CD4-positive, alpha-beta T cell treated with Interferon gamma for 1 hour (primary cell): ENCODE measurements around the gene MAP1S.

Experiments used
- DNase-seq: peaks from one replicate; pipeline ENCODE4 v3.0.0-alpha.2; 2020

The MAP1S gene

DNA sequence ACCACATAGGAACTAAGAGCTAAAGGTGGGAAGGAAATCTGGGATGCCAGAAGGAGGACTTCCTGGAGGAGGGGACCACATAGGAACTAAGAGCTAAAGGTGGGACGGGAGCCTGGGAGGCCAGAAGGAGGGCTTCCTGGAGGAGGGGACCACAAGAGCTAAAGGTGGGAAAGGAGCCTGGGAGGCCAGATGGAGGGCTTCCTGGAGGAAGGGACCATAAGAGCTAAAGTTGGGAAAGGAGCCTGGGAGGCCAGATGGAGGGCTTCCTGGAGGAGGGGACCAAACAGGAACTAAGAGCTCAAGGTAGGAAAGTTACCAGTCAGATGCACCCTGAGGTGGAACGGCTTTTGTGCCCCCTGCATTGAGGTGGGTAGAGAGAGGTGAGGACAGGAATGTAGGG, 22.2 kb downstream of the MAP1S start:
- no peak for DNase-seq

DNA sequence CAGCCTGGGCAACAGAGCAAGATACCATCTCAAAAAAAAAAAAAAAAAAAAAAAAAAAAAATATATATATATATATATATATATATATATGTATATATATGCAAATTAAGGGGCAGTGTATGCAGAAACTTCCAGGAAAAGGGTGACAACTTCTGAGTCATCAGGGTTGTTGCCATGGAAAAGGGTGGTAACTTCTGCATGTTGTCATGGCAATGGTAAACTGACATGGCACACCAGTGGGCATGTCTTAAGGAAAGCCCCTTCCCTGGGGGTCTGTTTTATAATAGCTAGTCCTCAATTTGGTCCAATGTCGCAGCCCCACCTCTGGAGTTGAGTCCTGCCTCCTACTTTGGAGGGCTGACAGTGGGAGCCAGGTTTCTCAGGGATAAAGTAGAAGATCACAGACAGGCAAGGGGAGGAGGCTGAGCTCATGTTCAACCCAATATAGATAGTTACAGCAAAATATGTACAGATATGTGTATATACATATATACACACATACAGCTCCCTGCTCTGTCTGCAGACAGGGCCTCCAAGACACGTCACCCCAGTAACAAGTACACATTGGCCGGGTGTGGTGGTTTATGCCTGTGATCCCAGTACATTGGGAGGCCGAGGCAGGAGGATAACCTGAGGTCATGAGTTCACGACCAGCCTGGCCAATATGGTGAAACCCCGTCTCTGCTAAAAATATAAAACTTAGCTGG, 24.7 kb downstream of the MAP1S start:
- peak; percentile 52 for DNase-seq

DNA sequence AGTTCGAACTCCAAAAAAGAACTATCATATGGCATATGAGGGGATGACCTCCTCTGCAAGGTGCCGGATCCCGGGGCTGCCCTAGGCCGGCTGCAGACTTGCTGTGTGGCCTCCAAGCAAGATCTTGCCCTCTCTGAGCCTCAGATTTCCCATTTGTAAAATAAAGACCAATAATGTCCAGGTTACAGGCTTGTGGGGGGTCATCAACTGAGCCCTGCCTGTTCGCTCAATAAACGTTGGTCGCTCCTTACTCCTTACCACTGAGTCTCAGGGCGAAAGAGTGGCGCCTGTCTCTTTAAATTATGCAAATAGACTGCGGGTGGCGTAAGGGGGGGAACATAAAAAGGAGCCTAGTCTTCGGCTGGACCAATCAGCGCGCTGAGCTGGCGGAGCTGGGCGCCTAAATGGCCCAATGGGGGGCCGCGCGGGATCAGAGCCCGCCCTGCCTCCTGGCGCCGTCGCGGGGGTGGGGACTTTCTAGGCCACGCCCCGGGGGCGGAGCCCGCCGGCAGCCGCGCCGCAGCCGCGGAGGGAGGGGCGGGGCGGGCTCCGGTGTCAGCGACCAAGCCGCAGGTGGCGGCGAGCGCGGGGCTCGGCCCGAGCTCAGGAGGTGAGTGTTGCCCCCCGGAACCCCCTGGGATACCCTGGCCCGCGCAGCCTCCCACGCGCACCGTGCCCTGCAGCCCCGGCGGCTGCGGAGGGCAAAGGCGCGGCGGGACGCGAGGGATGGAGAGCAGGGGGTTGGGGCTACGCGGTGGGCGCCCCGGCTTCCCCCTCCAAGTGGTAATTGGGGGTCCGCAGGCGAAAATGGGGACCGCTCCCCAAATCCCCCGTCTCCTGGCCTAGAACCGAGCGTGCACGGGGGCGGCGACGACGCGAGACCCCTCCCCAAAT, 28.2 kb downstream of the MAP1S start:
- peak; percentile 96 for DNase-seq

DNA sequence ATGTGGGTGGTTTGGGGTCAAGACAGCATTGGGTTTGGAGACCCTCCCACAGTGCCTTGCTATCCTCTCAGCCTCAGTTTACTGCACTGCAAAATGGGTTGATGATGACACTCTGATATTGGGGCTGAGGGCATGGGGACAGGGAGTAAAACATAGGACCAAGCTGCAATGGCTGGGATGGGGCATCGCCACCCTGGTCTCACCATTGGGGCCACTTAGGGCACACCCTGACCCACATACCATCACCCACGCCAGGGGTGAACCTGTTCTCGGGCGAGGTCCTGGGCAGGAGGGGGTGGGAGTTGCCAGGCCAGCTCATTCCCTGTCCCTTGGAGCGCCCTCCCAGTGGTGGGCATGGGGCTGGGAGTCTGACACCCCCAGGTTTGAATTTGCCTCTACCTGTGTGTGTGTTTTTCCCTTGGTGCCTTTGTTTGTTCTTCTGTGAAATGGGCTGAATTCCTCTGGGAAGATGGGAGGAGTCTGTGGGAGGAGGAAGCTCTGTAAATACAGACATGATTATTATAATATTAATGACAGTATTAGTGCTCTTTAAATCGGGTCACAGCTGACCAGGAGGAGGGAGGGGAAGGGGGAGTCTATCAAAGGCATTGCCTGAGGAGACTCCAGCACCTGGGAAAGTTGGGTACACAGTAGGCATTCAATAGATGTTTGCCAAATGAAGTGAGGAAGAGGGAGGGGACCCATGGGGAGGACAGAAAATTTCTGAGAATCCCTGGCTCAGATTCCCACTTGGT, 29.8 kb downstream of the MAP1S start:
- no peak for DNase-seq

DNA sequence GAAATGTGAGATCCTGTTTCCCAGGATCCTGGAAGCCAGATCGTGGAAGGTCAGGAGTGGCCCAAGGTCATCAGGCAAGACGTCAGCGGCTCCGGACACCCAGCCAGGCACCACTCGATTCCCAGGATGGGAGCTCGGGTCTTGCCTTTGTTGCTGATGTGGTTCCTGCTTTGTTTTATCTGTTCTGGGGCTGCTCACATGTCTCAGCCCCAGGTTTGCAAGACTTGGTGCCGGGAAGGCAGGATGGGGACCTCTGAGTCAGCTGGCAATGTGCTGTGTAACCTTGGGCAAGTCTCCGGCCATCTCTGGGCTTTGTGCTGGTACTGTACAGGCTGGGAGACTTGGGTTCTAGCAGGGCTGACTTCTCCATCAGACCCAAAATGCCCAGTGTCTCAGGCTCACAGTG, 30.6 kb downstream of the MAP1S start:
- DNase-seq: no peak

DNA sequence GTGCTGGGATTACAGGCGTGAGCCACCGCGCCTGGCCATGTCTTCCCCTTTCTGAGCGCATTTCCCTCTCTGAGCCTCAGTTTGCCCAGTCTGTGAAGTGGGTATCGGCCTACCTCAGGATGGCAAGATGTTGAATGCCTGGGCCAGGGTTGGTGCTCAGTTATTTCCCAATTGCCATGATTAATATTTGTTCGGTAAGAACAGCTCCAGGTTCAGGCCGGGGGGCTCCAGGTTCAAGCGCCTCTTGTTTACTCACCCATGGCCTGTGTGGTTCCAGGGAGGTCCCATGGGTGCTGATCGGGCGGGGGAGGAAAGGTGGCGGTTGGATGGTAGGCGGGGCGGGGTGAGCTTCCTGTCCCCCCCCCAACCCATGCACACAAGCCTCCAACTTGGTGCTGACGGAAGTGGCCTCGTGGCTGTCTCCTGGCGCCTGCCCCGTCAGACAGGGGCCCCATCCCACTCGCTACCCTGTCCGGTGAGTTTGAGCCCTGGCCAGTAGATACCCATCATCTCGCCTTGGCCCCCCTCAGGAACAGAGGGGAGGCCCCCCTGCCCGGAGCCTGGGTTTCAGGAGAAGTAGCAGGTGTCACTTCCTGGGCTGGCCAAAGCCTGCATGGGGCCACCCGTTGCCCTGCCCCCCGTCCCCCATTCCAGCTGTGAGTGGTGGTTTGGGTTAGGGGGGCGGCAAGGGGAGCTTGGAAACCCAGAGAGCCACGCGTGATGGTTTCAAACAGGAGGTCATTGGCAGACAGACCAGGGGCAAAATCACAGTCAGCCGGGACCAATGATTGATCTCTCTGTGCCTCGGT, 32.0 kb downstream of the MAP1S start, which contains the start of gene FCHO1:
Gene FCHO1, plus strand, starts transcription at position 375 of the 809 bp plus-strand sequence. CDS start 3,688 bp downstream, outside the sequence.
- peak; percentile 88 for DNase-seq

DNA sequence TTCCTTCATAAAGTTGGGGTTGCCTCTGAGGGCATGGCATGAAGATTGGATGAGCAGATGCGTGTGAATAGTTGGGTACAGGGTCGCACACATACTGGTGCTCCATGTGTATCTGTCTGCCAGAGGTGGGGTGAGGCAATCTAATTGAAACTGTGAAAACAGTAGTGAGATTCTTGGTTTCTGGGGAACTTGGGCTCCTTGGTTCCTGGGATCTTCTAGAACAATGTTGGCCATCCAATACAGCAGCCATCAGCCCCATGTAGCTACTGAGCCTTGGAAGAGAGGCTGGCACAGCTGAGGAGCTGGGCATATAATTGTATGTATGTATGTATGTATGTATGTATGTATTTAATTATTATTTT, 32.6 kb downstream of the MAP1S start:
- DNase-seq: no peak

DNA sequence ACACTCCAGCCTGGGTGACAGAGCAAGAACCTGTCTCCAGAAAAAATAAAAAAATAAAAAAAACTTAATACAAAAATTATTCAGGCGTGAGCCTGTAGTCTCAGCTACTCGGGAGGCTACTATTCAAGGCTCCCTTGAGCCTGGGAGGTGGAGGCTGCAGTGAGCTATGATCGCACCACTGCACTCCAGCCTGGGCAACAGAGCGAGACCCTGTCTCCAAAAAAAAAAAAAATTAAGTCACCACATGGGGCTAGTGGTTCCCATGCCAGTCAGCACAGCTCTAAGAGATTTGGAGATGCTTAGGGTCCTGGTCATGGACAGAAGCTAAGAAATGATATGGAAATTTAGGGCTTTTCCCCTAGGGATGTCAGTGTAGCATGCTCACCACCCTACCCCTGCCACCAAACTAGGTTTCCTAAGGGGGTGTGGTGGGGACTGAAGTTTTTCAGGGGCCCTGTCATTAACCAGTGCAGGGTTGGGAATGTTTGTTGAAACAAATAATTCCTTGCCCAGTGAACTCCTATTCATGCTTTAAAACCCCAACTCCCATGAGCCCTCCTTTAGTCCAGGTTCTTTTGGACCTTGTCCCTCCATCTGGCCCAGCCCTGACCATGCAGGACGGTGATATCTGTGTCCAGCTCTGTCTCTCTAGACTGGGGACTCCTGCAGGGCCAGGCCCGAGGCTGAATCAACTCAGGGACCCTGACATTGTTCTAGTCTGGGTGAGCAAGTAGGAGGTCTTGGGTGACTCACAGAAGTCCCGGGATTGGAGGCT, 33.8 kb downstream of the MAP1S start:
- DNase-seq: no peak

DNA sequence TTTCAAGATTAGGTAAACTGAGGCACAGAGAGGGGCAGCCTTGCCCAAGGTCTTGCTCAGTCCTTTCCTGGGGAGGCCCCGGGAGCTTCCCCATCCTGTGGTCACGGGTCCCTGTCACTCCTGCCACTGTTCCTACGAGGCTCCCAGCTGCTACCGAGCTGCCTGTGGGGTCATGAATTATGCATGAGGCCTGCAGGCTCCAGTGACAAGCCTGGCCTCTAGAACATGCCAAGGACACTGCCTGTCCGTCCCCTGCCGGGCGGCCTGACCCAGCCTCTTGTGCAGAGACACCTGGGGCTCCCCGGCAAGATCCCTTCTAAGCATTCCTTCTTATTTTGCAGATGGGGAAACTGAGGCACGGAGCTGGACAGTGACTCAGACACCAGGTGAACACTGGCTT, 34.7 kb downstream of the MAP1S start:
- DNase-seq: no peak

DNA sequence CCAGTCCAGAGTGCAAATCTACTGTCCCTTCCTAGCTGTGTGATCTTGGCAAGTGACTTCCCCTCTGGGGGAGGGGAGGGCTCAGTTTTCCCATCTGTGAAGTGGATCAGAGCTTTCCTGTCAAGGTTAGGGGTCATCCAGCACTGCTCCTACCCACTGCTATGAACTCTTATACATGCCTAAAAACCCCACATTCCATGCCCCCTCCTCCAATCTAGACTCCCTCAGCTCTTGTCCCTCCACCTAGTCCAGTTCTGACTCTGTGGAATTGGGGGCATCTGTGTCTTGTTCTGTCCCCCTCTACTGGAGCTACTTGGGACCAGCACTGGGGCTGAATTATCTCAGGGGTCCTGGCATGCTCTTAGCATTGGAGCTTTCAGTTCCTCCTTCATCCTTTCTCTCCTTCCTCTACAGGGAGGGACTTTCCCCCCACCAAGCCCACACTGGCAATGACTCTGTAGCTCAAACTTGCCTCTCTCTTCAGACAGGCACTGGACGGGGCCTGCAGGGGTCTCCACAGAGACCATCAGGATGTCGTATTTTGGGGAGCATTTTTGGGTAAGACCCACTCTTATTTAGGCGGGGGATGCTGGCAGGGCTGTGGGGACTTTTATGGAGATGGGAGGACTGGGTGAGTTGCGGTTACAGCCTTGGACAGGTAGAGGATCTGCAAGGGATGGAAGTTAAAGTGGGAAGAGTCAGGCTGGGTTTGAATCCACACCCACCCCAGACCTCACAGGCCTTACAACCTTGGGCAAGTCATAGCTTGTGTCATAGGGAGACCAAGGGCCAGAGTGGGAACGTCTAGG, 35.6 kb downstream of the MAP1S start:
- DNase-seq: peak; percentile 64

DNA sequence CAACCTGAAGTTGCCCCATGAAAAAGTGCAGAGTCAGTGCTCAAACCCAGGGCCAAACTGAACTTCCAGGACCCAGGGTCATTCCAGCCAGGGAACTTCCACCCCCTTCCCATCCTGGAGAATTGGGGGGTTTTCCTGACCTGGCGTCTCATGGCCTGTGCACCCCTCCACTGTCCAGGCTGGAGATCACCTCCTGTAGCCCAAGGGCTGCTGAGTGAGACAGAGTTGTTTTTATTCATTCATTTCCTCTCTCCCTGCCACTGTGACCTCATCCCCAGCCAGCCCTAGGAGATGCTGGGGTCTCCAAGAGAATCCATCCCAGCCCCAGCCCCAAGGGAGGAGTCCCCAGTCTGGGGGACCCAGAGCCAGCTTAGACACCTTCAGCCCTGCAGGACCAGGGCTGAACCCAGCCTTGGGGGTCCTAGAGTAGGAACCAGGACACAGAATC, 36.2 kb downstream of the MAP1S start:
- DNase-seq: no peak

DNA sequence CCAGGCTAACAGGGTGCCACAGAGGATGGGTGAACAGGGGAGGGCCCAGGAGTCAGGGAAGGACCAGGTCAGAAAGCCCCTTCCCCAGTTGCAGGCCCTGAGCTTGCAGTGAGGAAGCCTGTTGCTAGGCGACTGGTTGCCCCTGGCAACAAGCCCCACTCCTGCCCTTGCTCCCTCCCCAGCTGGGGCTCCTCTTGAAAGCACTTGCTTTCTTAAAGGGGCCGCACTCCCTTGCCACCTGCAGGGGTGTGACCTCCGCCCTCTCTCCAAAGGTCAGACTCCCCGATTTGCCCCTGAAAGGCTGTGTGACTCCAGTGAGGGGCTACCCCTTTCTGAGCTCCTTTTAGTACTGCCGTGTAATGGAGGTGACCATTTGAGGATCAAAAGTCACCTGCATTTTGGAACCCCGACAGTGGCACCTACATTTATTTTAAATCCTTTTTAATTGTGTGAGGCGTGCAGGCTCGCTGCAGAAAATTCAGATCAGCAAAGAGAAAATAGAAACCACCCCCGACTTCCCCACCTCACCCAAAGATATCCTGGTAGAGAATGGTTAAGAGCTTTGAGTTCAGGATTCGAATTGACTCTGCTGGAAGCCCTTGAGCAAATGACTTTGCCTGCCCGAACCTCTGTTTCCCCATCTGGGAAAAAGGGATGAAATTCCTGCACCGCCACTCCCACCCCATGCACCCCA, 36.8 kb downstream of the MAP1S start:
- DNase-seq: peak; percentile 68

DNA sequence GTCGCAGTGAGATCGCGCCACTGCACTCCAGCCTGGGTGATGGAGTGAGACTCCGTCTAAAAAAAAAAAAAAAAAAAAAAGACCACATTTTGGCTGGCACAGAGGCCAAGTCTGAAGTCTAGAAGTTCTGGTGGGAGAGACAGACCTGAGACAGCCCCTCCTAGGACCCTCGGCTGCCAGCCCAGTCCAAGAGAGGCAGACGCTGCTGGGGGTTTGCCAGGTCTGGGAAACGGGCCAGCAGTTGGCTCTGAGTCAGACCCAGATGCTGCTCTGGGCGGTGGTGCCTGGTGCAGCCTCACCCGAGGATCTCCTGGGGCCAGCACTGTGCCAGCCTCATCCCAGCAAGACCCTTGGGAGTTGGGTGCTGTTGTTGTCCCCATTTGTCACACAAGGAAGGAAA, 37.8 kb downstream of the MAP1S start:
- DNase-seq: no peak

DNA sequence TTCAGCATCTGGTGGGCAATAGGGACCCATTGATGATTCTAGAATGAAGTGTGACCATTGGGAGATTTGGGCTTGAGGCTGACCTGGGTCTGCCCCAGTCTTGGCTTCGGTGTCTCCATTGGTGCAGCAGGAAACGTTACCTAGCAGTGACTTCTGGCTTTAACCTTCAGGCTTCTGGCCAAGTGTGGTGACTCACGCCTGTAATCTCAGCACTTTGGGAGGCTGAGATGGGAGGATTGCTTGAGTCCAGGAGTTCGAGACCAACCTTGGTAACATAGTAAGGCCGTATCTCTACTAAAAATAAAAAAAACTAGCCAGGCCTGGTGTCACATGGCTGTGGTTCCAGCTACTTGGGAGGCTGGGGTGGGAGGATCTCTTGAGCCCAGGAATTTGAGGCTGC, 39.2 kb downstream of the MAP1S start:
- no peak for DNase-seq

DNA sequence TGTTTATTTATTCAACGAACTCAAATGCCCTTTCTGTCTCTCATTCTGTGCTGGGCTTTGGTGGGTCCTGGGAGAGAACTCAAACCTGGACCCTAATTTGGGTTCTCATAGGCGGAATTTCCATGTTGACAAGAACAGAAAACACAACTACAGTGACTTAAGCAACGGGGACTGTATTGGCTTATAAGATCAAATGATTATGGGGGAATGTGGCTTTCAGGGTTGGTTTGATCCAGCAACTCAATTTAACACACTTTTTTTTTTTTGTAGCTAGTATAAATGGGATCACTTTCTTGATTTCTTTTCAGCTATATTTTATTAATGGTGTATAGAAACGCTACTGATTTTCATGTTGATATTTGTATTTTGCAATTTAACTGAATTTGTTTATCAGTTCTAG, 41.9 kb downstream of the MAP1S start:
- no peak for DNase-seq

DNA sequence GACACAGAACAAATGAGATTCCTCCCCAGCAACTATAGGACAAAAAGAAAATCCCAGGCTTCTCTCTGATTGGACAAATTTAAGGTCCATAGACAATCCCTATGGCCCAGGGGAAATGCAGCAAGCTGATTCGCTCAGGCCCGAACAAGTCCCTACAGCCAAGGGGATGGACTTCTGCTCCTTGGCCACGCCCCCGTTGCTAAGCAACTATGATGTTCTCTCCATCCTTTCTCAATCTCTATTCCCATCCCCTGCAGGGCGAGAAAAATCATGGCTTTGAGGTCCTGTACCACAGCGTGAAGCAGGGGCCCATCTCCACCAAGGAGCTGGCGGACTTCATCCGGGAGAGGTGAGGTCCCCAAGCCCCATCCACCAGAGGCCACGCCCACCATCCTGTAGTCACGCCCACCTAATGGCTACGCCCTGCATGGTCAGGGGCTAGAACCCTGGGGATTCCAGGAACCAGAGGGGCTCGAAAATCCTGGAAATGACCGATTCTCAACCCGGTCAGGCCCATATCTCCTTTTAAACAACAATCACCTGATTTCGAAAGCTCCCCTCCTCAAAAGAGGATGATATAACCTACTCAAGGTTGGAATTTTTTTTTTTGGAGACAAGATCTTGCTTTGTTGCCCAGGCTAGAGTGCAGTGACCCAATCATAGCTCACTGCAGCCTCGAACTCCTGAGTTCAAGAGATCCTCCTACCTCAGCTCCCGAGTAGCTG, 43.4 kb downstream of the MAP1S start:
- DNase-seq: peak; percentile 48

DNA sequence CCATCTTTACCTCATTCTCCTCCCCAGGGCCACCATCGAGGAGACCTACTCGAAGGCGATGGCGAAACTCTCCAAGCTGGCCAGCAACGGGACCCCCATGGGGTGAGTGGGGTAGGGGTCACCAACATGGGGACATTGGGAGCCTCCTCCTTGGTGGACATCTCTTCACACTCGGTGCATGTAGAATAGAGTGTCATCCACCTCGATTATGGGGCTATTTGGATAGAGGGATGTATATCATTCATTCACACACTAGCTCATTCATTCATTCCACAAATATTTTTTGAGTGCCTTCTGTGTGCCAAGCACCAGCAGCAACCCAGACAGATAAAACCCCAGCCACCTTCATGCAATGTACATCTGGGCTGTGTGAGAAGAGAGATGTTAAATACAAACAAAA, 45.1 kb downstream of the MAP1S start:
- no peak for DNase-seq

DNA sequence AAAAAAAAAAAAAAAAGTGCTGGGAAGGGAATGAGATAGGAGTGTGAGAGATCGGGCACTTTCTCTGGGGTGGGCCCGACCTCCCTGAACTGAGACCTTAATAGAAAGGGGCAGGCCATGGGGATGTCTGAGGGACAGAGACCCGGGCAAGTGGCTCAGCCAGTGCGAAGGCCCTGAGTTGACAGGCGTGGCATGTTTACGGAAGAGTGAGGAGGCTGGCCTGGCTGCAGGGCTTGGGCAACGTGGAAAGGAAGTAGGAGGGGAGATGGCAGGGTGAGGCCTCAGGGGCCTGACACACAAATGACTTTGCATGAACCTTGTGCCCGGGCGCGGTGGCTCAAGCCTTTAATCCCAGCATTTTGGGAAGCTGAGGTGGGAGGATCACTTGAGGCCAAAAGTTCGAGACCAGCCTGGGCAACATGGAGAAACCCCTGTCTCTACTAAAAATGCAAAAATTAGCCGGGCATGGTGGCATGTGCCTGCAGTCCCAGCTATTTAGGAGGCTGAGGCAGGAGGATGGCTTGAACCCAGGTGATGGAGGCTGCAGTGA, 45.9 kb downstream of the MAP1S start:
- peak; percentile 70 for DNase-seq

DNA sequence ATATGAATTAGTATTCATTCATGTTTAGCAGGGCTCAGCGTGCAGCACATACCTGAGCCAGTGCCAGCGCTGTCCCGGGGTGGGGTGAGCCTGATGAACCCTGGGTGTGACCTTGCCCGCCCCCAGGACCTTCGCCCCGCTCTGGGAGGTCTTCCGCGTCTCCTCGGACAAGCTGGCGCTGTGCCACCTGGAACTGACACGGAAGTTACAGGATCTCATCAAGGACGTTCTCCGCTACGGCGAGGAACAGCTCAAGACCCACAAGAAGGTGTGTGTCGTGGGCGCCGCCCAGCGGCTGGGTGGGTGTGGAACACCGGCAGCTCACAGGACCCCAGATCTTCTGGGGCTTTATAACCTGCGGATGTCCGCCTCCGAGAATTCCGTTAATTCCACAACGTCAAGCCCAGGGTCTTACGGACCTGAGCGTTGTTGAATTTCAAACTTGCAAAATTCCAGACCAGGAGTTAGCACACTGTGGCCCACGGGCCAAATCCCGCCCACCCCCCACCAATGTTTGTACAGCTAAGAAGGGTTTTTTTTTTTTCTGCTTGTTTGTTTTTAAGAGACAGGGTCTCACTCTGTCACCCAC, 47.4 kb downstream of the MAP1S start:
- peak; percentile 58 for DNase-seq
